SK-N-DZ (cell line): ENCODE measurements around the gene STAT5B.

Experiments used
- DNase-seq: peaks from one replicate; pipeline ENCODE4 v3.0.0-alpha.2; 2015; ENCODE audit warnings: low spot score

The STAT5B gene

DNA sequence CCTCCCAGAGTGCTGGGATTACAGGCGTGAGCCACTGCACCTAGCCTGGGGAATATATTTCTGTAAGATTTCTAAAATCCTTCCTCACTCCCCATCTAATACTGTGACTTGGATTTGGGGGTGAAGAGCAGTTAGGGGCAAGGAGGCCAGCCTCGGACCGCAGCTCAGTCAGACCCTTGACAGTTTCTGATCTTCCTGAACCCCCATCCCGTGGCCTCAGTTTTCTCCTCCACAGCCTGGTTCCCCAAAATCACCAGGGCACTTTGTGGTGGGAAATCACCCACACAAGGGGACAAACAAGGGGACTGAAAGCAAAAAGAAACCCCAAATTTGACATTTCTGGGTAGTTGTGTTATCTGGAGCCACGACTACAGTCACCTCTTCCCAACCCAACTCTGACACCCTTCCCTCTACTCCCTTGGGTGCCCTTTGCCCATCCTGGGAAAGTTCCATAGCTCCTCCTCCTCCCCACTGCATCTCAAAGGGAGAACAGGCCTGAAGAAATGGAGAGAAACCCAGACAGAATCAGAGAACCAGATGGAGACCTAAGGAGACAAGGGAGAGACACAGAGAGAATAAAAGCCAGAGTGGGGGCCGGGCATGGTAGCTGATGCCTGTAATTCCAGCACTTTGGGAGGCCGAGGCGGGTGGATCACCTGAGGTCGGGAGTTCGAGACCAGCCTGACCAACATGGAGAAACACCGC, 9.3 kb upstream of the STAT5B start:
- no peak for DNase-seq

GRCh38 chr17:42284566-42284965, 8.4 kb upstream of the STAT5B start:
- DNase-seq = no peak

DNA sequence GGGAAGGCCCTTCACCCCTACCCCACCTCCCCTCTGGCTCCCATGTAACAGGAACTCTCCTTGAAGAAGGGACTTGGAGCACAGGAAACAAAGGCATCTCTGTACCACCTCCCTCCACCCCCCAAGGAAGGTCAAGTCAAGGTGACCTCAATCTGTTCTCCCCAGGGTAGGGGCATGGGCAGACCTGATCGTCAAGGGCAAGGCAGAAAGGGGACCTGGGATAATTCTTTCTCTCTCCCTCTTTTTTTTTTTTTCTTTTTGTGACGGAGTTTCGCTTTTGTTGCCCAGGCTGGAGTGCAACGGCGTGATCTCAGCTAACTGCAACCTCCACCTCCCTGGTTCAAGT, 7.8 kb upstream of the STAT5B start:
- no peak for DNase-seq

- DNase-seq = no peak
Measured at GRCh38 chr17:42283241-42284023, 7.2 kb upstream of the STAT5B start.

DNA sequence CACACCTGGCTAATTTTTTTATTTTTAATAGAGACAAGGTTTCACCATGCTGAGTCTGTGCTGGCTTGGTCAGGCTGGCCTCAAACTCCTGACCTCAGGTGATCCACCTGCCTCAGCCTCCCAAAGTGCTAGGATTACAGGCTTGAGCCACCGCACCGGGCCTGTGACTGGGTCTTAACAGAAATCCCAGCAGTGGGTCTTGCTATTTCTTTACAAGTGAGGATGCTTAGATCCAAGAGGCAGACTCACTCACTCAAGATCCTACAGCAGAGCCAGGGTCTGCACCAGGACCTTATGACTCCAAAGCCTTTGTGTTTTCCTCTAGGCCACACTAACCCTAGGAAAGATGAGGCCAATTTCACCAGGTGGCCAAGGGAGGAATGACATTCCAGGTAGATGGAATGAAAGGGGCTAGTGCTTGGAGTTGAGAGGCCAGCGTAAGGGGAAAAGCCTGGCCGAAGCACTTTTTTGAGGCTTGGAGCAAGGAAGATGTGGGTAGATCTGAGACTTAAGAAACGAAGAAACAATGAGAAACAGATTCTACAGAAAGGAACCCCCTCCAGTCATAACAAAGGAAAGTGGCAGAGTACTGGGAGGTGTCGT, 6.4 kb upstream of the STAT5B start:
- DNase-seq = no peak

- no peak for DNase-seq
Measured at GRCh38 chr17:42281571-42282096, 5.4 kb upstream of the STAT5B start.

GRCh38 chr17:42279776-42280630, 3.8 kb upstream of the STAT5B start:
- DNase-seq = no peak

DNA sequence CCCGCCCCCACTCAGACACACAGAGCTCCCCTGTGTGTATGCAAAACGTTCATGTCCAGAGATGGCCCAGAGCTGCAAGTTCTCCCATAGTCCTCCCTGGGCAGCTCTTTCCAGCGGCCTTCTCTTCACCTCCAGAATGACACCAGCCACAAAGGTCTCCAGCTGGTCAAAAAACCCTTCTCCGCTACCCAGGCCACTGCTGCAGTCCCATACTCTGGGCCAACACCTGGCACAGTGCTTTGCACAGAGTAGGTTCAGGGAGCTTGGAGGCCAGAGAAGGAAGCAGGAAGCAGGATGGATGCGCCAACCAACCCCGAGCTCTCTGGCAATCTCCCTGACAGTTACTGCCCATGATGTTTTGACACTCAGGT, 1.1 kb upstream of the STAT5B start:
- no peak for DNase-seq

GRCh38 chr17:42276609-42277341, 584 bp upstream of the STAT5B start:
- DNase-seq = no peak

- DNase-seq = peak; percentile 60
Measured at GRCh38 chr17:42275527-42276358, 448 bp downstream of the STAT5B start.

GRCh38 chr17:42274812-42275526, 1.2 kb downstream of the STAT5B start:
- no peak for DNase-seq

GRCh38 chr17:42274253-42274542, 2.0 kb downstream of the STAT5B start:
- DNase-seq = no peak

GRCh38 chr17:42273474-42274252, 2.5 kb downstream of the STAT5B start:
- DNase-seq = no peak

GRCh38 chr17:42272162-42272907, 3.9 kb downstream of the STAT5B start:
- no peak for DNase-seq

DNA sequence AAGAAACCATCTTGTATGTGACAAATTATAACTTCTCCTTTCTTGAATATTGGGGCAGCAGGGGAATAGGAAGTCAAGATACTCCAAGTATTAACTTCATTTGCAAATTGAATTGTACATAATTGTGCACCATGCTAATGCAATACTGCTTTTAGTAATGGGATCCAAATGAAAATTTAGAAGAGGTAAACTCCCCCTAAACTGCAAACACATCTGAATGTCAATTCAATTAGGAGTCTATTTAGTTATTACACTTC, 4.5 kb downstream of the STAT5B start:
- DNase-seq = no peak

DNA sequence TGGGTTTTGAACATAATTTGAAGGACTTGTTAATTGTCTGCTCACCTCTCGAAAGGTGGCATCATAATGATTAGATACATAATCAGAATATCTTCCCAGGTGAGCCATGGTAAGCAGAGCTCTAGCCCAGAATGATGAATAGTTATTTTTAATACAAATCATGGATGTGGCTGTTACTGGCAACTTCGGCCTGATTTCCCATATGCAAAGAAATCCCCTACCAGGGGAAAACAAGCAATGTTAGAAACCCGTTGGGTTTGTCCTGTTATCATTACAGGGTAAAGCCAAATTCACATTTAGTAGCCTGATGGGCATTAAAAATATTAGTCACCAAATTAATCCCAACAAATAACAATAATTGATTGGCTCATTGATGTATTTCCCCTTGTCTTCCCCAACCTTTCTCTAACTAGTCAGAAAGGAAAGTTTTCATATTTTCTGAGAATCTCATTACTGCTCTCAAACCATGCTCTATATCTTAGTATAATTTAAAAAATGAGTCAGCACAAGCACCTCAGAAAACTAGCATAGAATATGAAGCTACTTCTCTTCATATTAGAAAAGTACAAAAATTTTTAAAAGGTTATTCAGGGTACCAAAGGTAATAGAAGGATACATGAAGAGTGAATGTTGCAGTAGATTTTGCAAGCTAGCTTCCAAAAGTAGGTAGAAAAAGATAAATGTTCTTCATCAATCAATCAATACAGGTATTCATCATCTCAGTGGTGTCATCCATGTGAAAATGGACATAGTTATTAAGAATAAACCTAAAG, 5.0 kb downstream of the STAT5B start:
- DNase-seq = no peak

DNA sequence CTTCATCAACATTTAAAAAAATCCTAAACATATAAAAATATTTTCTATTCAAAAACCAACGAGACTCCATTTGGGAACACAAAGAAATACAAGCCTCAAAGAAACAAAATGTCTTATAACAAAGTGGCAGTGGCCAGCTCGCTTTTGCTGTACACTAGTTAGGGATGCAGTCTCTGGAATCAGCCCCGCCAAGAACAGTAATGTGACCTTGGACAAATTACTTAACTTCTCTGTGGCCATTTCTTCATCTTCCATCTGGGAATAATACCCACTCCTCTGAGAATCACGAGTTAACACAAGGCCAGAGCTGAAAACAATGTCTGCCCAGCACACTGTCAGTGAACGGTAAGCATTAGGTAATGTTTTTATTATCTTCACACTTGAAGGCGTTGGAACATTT, 5.6 kb downstream of the STAT5B start:
- DNase-seq = no peak

GRCh38 chr17:42270170-42270535, 6.0 kb downstream of the STAT5B start:
- no peak for DNase-seq
